ENCODE measurements around the gene TAL1. TPM values are rescaled to one million over a fixed set of nuclear protein-coding genes. Genes with fewer than 3 reads are reported as not detected.

The TAL1 gene
- total RNA-seq, 2 experiments from 2014 or later = not detected

DNA sequence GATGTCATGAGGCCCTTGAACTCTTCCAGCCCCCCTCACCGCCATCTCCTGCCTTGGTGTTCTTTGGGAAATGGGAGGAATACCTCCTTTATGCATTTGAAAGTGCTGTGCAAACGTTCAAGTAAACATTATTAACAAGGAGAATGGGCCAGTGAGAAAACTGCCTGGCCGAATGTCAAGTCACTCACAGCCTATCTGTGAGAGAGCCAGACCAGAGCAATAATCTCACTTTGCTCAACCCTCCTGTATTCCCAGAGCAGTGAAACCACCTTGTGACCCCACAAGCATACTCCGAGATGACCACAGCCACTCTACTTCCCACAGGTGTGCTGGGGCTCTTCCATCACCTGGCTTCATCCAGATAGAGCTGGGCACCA is 5.2 kb downstream of the TAL1 start:
- Mint-ChIP-seq H3K27ac (no peak overlapping the region), H3K4me1 (ENCODE audit: low read depth) (peaks cover 19% of the 10 kb centered on the region), H3K4me3 (no peak overlapping the region), H3K9me3 (no peaks in the 10 kb centered on the region), H3K36me3 (ENCODE audit: low read depth) (no peaks in the 10 kb centered on the region), H3K27me3 (peaks cover 54% of the 10 kb centered on the region)
- DNase-seq (no peak), ATAC-seq (no peak)
- POLR2A ChIA-PET = no interaction called here
- intact Hi-C loops (cut with micrococcal nuclease) = no loop called here
- TF ChIP-seq, protein P1, sequence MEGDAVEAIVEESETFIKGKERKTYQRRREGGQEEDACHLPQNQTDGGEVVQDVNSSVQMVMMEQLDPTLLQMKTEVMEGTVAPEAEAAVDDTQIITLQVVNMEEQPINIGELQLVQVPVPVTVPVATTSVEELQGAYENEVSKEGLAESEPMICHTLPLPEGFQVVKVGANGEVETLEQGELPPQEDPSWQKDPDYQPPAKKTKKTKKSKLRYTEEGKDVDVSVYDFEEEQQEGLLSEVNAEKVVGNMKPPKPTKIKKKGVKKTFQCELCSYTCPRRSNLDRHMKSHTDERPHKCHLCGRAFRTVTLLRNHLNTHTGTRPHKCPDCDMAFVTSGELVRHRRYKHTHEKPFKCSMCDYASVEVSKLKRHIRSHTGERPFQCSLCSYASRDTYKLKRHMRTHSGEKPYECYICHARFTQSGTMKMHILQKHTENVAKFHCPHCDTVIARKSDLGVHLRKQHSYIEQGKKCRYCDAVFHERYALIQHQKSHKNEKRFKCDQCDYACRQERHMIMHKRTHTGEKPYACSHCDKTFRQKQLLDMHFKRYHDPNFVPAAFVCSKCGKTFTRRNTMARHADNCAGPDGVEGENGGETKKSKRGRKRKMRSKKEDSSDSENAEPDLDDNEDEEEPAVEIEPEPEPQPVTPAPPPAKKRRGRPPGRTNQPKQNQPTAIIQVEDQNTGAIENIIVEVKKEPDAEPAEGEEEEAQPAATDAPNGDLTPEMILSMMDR (IDR thresholded peaks at IDR 0.05) = no peak
- CTCF ChIA-PET = interaction anchor here (0.8 kb wide), 1 partner anchor 211 kb away, joined by 3 read pairs; the partner anchor contains the start of gene FOXD2

GRCh38 chr1:47226121-47226838 is 5.7 kb downstream of the TAL1 start:
- ChIA-PET CTCF (no interaction called here), POLR2A (interaction anchor here (1.4 kb wide), 1 partner anchor 13 kb away, joined by 3 read pairs; no protein-coding TSS in a partner anchor)
- H3K27ac Mint-ChIP-seq = no peak overlapping the region
- H3K9me3 Mint-ChIP-seq = no peaks in the 10 kb centered on the region
- ATAC-seq (no peak), DNase-seq (no peak)
- no peaks in the 10 kb centered on the region for H3K36me3 Mint-ChIP-seq (ENCODE audit: low read depth)
- intact Hi-C loops (cut with micrococcal nuclease) = no loop called here
- no peak overlapping the region for H3K4me3 Mint-ChIP-seq
- H3K27me3 Mint-ChIP-seq = peaks cover 49% of the 10 kb centered on the region
- peaks cover 14% of the 10 kb centered on the region for H3K4me1 Mint-ChIP-seq (ENCODE audit: low read depth)
- TF ChIP-seq, protein P1 (IDR thresholded peaks at IDR 0.05) = no peak

DNA sequence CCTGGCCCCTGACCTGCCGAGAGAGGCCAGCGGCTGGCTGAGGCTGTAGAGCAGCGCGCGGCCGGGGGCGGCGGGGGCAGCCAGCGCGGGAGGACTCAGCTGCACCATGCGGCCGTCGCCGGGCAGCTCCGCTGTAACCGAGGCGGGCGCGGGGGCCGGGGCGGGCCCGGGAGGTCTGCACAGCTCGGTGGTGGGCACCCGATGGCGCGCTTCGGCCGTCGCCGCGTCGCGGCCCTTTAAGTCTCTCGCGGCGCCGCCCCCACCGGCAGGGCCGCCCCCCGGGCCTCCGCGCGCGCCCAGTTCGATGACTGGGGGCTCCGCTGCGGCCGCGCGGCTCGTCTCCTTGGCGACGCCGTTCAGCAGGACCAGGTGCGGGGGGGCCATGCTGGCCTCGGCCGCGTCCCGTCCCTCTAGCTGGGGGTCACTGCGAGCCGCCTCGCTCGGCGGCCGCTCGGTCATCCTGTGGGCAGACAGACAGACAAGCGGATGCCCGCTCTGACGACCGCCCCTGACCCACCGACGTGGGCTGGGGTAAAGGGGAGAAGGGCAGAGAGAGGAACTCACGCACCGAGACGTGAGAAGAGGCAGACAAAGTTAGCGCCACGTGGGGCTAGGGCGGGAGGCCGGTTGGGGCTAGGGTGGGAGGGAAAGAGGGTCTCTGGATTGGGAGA is 6.5 kb downstream of the TAL1 start:
- CTCF ChIA-PET = no interaction called here
- Mint-ChIP-seq H3K36me3 (ENCODE audit: low read depth) (no peaks in the 10 kb centered on the region), H3K27me3 (peaks cover 47% of the 10 kb centered on the region), H3K9me3 (no peaks in the 10 kb centered on the region), H3K4me1 (ENCODE audit: low read depth) (peaks cover 11% of the 10 kb centered on the region), H3K27ac (no peak overlapping the region), H3K4me3 (no peak overlapping the region)
- POLR2A ChIA-PET = interaction anchor here (1.4 kb wide), 1 partner anchor 12 kb away, joined by 3 read pairs; no protein-coding TSS in a partner anchor
- intact Hi-C loops (cut with micrococcal nuclease) = no loop called here
- TF ChIP-seq, protein P1 (IDR thresholded peaks at IDR 0.05) = no peak
- DNase-seq (no peak), ATAC-seq (peak; percentile 35)

GRCh38 chr1:47224676-47225399 is 7.2 kb downstream of the TAL1 start:
- DNase-seq (no peak), ATAC-seq (peak; percentile 32)
- Mint-ChIP-seq H3K4me1 (ENCODE audit: low read depth) (peaks cover 4% of the 10 kb centered on the region), H3K36me3 (ENCODE audit: low read depth) (no peaks in the 10 kb centered on the region), H3K4me3 (no peak overlapping the region), H3K27ac (no peak overlapping the region), H3K27me3 (peaks cover 43% of the 10 kb centered on the region), H3K9me3 (no peaks in the 10 kb centered on the region)
- ChIA-PET POLR2A (interaction anchor here (1.4 kb wide), 1 partner anchor 11 kb away, joined by 3 read pairs; no protein-coding TSS in a partner anchor), CTCF (no interaction called here)
- TF ChIP-seq, protein P1 (IDR thresholded peaks at IDR 0.05) = no peak
- intact Hi-C loops (cut with micrococcal nuclease) = no loop called here

Data from activated CD8-positive, alpha-beta T cell treated with anti-CD3 and anti-CD28 coated beads for 36 hours (primary cell).